ENCODE results near the gene CENPX.

Gene CENPX

GRCh38 chr17:82014971-82015310, 7.7 kb downstream of the CENPX start:
- Histone ChIP-seq H3K9me3 (ENCODE audit: control insufficient read depth, low read length) (no peaks in the 10 kb centered on the region), H3K9ac (no peak overlapping the region), H3K79me2 (no peaks in the 10 kb centered on the region), H2AFZ (no peak overlapping the region), H3K4me2 (ENCODE audit: low read length) (no peak overlapping the region), H3K27ac (no peak overlapping the region), H3K36me3 (ENCODE audit: control insufficient read depth, insufficient read depth, low read length) (no peaks in the 10 kb centered on the region), H3K4me1 (no peaks in the 10 kb centered on the region), H3K4me3 (ENCODE audit: low read depth, low read length) (no peak overlapping the region), H3K27me3 (ENCODE audit: control insufficient read depth, insufficient read depth, low read length) (no peaks in the 10 kb centered on the region)
- no peak for TF ChIP-seq CTCF (IDR thresholded peaks at IDR 0.05)

- Histone ChIP-seq H3K27me3 (ENCODE audit: control insufficient read depth, insufficient read depth, low read length) (no peaks in the 10 kb centered on the region), H3K36me3 (ENCODE audit: control insufficient read depth, insufficient read depth, low read length) (no peaks in the 10 kb centered on the region), H3K4me2 (ENCODE audit: low read length) (no peak overlapping the region), H3K79me2 (no peaks in the 10 kb centered on the region), H3K4me1 (no peaks in the 10 kb centered on the region), H3K27ac (no peak overlapping the region), H3K9me3 (ENCODE audit: control insufficient read depth, low read length) (no peaks in the 10 kb centered on the region), H3K9ac (no peak overlapping the region), H3K4me3 (ENCODE audit: low read depth, low read length) (no peak overlapping the region), H2AFZ (no peak overlapping the region)
- no peak for TF ChIP-seq CTCF (IDR thresholded peaks at IDR 0.05)
Measured at GRCh38 chr17:82014432-82014831, 8.2 kb downstream of the CENPX start.

GRCh38 chr17:82013772-82014321, 8.8 kb downstream of the CENPX start:
- H2AFZ ChIP-seq: no peak overlapping the region
- H3K27me3 ChIP-seq (ENCODE audit: control insufficient read depth, insufficient read depth, low read length): no peaks in the 10 kb centered on the region
- no peaks in the 10 kb centered on the region for H3K79me2 ChIP-seq
- H3K4me2 ChIP-seq (ENCODE audit: low read length): no peak overlapping the region
- H3K27ac ChIP-seq: no peak overlapping the region
- no peaks in the 10 kb centered on the region for H3K36me3 ChIP-seq (ENCODE audit: control insufficient read depth, insufficient read depth, low read length)
- H3K4me1 ChIP-seq: no peaks in the 10 kb centered on the region
- no peaks in the 10 kb centered on the region for H3K9me3 ChIP-seq (ENCODE audit: control insufficient read depth, low read length)
- no peak overlapping the region for H3K9ac ChIP-seq
- no peak for TF ChIP-seq CTCF (IDR thresholded peaks at IDR 0.05)
- no peak overlapping the region for H3K4me3 ChIP-seq (ENCODE audit: low read depth, low read length)

GRCh38 chr17:82013341-82013740, 9.3 kb downstream of the CENPX start:
- no peak overlapping the region for H3K27ac ChIP-seq
- no peak overlapping the region for H3K4me2 ChIP-seq (ENCODE audit: low read length)
- H3K79me2 ChIP-seq: no peaks in the 10 kb centered on the region
- no peaks in the 10 kb centered on the region for H3K27me3 ChIP-seq (ENCODE audit: control insufficient read depth, insufficient read depth, low read length)
- no peak overlapping the region for H3K4me3 ChIP-seq (ENCODE audit: low read depth, low read length)
- TF ChIP-seq CTCF (IDR thresholded peaks at IDR 0.05): no peak
- H3K9ac ChIP-seq: no peak overlapping the region
- no peak overlapping the region for H2AFZ ChIP-seq
- no peaks in the 10 kb centered on the region for H3K36me3 ChIP-seq (ENCODE audit: control insufficient read depth, insufficient read depth, low read length)
- no peaks in the 10 kb centered on the region for H3K9me3 ChIP-seq (ENCODE audit: control insufficient read depth, low read length)
- no peaks in the 10 kb centered on the region for H3K4me1 ChIP-seq

- Histone ChIP-seq H3K36me3 (ENCODE audit: control insufficient read depth, insufficient read depth, low read length) (no peaks in the 10 kb centered on the region), H3K79me2 (no peaks in the 10 kb centered on the region), H3K27ac (no peak overlapping the region), H3K27me3 (ENCODE audit: control insufficient read depth, insufficient read depth, low read length) (no peaks in the 10 kb centered on the region), H2AFZ (no peak overlapping the region), H3K4me3 (ENCODE audit: low read depth, low read length) (no peak overlapping the region), H3K9me3 (ENCODE audit: control insufficient read depth, low read length) (no peaks in the 10 kb centered on the region), H3K9ac (no peak overlapping the region), H3K4me1 (no peaks in the 10 kb centered on the region), H3K4me2 (ENCODE audit: low read length) (no peak overlapping the region)
- no peak for TF ChIP-seq CTCF (IDR thresholded peaks at IDR 0.05)
Measured at GRCh38 chr17:82012640-82013295, 9.9 kb downstream of the CENPX start.
